Karpas-422 (cell line): ENCODE measurements around the gene ADCK1. TPM values are rescaled to one million over a fixed set of nuclear protein-coding genes. Genes with fewer than 3 reads are reported as not detected.

ENCODE experiments used
- DNase-seq: peaks from one replicate; pipeline ENCODE4 v3.0.0-alpha.2; 2015
- H2AFZ ChIP-seq: fragments of 200-600 bp; sonication (generic); 2 replicates; pipeline ENCODE4 v1.6.1; 2014; ENCODE audit warnings: antibody characterized with exemption, low read length, mixed read lengths
- H3K27ac ChIP-seq: fragments of 200-600 bp; sonication (generic); 2 replicates; pipeline ENCODE4 v1.5.1; 2014; ENCODE audit warnings: mild to moderate bottlenecking, low read length, moderate library complexity
- H3K27me3 ChIP-seq: fragments of 200-600 bp; sonication (generic); 2 replicates; pipeline ENCODE4 v1.6.1; 2014; ENCODE audit warnings: low read length, mixed read lengths
- H3K36me3 ChIP-seq: fragments of 200-600 bp; sonication (generic); 2 replicates; pipeline ENCODE4 v1.6.1; 2014; ENCODE audit warnings: low read length, mixed read lengths; ENCODE audit not compliant: insufficient read depth
- H3K4me1 ChIP-seq: fragments of 200-600 bp; sonication (generic); 2 replicates; pipeline ENCODE4 v1.6.1; 2014; ENCODE audit warnings: mild to moderate bottlenecking, low read length, mixed read lengths
- H3K4me2 ChIP-seq: fragments of 200-600 bp; sonication (generic); 2 replicates; pipeline ENCODE4 v1.6.1; 2014; ENCODE audit warnings: low read length, low read depth, mild to moderate bottlenecking; ENCODE audit not compliant: poor library complexity, severe bottlenecking
- H3K4me3 ChIP-seq: fragments of 200-600 bp; sonication (generic); 2 replicates; pipeline ENCODE4 v1.5.1; 2014; ENCODE audit warnings: mild to moderate bottlenecking, antibody characterized with exemption, low read length, mixed read lengths
- H3K79me2 ChIP-seq: fragments of 200-600 bp; sonication (generic); 2 replicates; pipeline ENCODE4 v1.6.1; 2014; ENCODE audit warnings: mild to moderate bottlenecking, low read length, mixed read lengths
- H3K9ac ChIP-seq: fragments of 200-600 bp; sonication (generic); 2 replicates; pipeline ENCODE4 v1.6.0; 2014; ENCODE audit warnings: low read length
- H3K9me2 ChIP-seq: fragments of 200-600 bp; sonication (generic), shearing (Covaris generic); replicated peaks from 2 replicates; pipeline ENCODE4 v1.6.0; 2014; ENCODE audit warnings: mild to moderate bottlenecking, low read length, moderate library complexity; ENCODE audit not compliant: insufficient read depth
- H3K9me3 ChIP-seq: fragments of 300-700, 200-600 bp; sonication (generic); 2 replicates; pipeline ENCODE4 v1.6.1; 2014; ENCODE audit warnings: low read length, mixed read lengths
- H4K20me1 ChIP-seq: fragments of 200-600 bp; sonication (generic); 2 replicates; pipeline ENCODE4 v1.6.1; 2014; ENCODE audit warnings: mild to moderate bottlenecking, antibody characterized with exemption, low read length, low read depth; ENCODE audit not compliant: insufficient read depth
- total RNA-seq: library from RNA; depleted of rRNA; stranded (reverse); fragments of >200 nt; shearing (Covaris generic); gene quantifications from 2 replicates; pipeline ENCODE4 v1.2.3, GENCODE V29; 2014; ENCODE audit warnings: low replicate concordance

The ADCK1 gene
- total RNA-seq, 1 experiment from 2014 or later, result 9.7 TPM

GRCh38 chr14:77923131-77923936, 123.4 kb downstream of the ADCK1 start:
- Histone ChIP-seq H3K9ac (no peak overlapping the region), H3K27me3 (no peaks in the 10 kb centered on the region), H3K9me2 (no peaks in the 10 kb centered on the region), H3K4me3 (no peak overlapping the region), H3K4me1 (no peaks in the 10 kb centered on the region), H3K4me2 (no peak overlapping the region), H3K79me2 (no peaks in the 10 kb centered on the region), H2AFZ (no peak overlapping the region), H3K27ac (no peak overlapping the region), H3K36me3 (no peaks in the 10 kb centered on the region), H4K20me1 (no peaks in the 10 kb centered on the region), H3K9me3 (no peaks in the 10 kb centered on the region)
- no peak for DNase-seq

GRCh38 chr14:77924141-77924948, 124.4 kb downstream of the ADCK1 start:
- Histone ChIP-seq H3K27ac (no peak overlapping the region), H3K9me3 (no peaks in the 10 kb centered on the region), H3K4me1 (no peaks in the 10 kb centered on the region), H3K4me3 (no peak overlapping the region), H3K79me2 (no peaks in the 10 kb centered on the region), H3K9ac (no peak overlapping the region), H3K4me2 (no peak overlapping the region), H3K9me2 (no peaks in the 10 kb centered on the region), H3K36me3 (no peaks in the 10 kb centered on the region), H3K27me3 (no peaks in the 10 kb centered on the region), H2AFZ (no peak overlapping the region), H4K20me1 (no peaks in the 10 kb centered on the region)
- DNase-seq, result no peak

- no peak overlapping the region for H3K4me2 ChIP-seq
- H3K79me2 ChIP-seq, result no peaks in the 10 kb centered on the region
Observed at GRCh38 chr14:77926942-77927341, 127.0 kb downstream of the ADCK1 start.

GRCh38 chr14:77931441-77931840, 131.5 kb downstream of the ADCK1 start:
- Histone ChIP-seq H3K9me3 (peaks cover 11% of the 10 kb centered on the region; the same call in 1 of the 2 replicates), H3K36me3 (no peaks in the 10 kb centered on the region)

More at GRCh38 chr14:77926942-77927341, 127.0 kb downstream of the ADCK1 start:
- Histone ChIP-seq H3K27ac (no peak overlapping the region), H3K9me2 (no peaks in the 10 kb centered on the region), H3K4me3 (no peak overlapping the region), H3K36me3 (no peaks in the 10 kb centered on the region), H4K20me1 (no peaks in the 10 kb centered on the region; the same call in 1 of the 2 replicates), H3K9ac (no peak overlapping the region), H3K4me1 (no peaks in the 10 kb centered on the region), H3K27me3 (no peaks in the 10 kb centered on the region), H3K9me3 (no peaks in the 10 kb centered on the region), H2AFZ (no peak overlapping the region)
- DNase-seq, result no peak

DNA sequence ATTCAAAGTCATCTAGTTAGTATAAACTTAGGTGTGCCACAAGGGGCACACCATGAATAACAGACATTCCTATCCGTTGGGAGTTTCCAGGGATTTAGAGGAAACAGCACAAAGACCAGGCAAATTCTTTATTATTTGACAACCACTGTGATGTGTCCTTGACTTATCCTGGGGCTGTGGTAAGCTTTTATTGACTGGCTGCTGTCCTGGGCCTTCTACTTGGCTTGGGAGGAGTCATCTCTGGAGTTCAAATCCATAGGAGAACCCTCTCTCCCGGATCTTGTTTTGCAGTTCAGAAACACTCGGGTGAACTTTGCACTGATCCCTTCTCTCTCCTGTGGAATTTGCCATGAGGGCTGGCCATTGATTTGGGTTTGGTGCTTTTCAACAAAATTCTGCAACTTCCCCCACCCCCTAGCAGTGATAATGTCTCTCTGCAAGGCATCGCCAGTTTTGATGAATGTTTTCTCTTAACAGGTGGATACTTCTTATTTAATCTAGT, 136.3 kb downstream of the ADCK1 start:
- DNase-seq, result no peak
- no peaks in the 10 kb centered on the region for H3K27me3 ChIP-seq
- peaks cover 11% of the 10 kb centered on the region; the same call in 1 of the 2 replicates for H3K9me3 ChIP-seq
- H3K36me3 ChIP-seq, result no peaks in the 10 kb centered on the region
- H3K4me1 ChIP-seq, result no peaks in the 10 kb centered on the region
- no peak overlapping the region for H3K9ac ChIP-seq
- no peak overlapping the region for H3K4me3 ChIP-seq
- H3K27ac ChIP-seq, result no peak overlapping the region
- H2AFZ ChIP-seq, result no peak overlapping the region
- H4K20me1 ChIP-seq, result no peaks in the 10 kb centered on the region
- H3K9me2 ChIP-seq, result no peaks in the 10 kb centered on the region
- no peak overlapping the region for H3K4me2 ChIP-seq
- H3K79me2 ChIP-seq, result no peaks in the 10 kb centered on the region

More at GRCh38 chr14:77931441-77931840, 131.5 kb downstream of the ADCK1 start:
- Histone ChIP-seq H3K4me1 (no peaks in the 10 kb centered on the region), H3K4me3 (no peak overlapping the region), H4K20me1 (no peaks in the 10 kb centered on the region; the same call in 1 of the 2 replicates), H3K9me2 (no peaks in the 10 kb centered on the region), H3K4me2 (no peak overlapping the region), H2AFZ (no peak overlapping the region), H3K27ac (no peak overlapping the region), H3K79me2 (no peaks in the 10 kb centered on the region), H3K9ac (no peak overlapping the region), H3K27me3 (no peaks in the 10 kb centered on the region)
- DNase-seq, result no peak

DNA sequence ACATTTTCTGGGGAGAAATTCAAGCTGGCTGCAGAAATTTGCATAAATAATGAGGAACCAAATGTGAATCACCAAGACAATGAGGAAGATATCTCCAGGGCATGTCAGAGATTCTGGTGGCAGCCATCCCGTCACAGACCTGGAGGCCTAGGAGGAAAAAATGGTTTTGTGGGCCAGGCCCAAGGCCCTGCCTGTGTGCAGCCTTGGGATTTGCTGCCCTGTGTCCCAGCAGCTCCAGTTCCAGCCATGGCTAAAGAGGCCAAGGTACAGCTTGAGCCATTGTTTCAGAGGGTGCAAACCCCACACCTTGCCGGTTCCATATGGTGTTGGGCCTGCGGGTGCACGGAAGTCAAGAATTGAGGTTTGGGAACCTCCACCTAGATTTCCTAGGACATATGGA, 147.5 kb downstream of the ADCK1 start:
- no peak for DNase-seq
- H3K27me3 ChIP-seq, result no peaks in the 10 kb centered on the region
- H3K4me2 ChIP-seq, result no peak overlapping the region
- H3K9me3 ChIP-seq, result no peaks in the 10 kb centered on the region
- no peak overlapping the region for H3K4me3 ChIP-seq
- H3K79me2 ChIP-seq, result no peaks in the 10 kb centered on the region
- H4K20me1 ChIP-seq, result no peaks in the 10 kb centered on the region
- H3K4me1 ChIP-seq, result no peaks in the 10 kb centered on the region
- no peak overlapping the region for H2AFZ ChIP-seq
- no peak overlapping the region for H3K9ac ChIP-seq
- no peaks in the 10 kb centered on the region for H3K9me2 ChIP-seq
- no peak overlapping the region for H3K27ac ChIP-seq
- no peaks in the 10 kb centered on the region for H3K36me3 ChIP-seq

DNA sequence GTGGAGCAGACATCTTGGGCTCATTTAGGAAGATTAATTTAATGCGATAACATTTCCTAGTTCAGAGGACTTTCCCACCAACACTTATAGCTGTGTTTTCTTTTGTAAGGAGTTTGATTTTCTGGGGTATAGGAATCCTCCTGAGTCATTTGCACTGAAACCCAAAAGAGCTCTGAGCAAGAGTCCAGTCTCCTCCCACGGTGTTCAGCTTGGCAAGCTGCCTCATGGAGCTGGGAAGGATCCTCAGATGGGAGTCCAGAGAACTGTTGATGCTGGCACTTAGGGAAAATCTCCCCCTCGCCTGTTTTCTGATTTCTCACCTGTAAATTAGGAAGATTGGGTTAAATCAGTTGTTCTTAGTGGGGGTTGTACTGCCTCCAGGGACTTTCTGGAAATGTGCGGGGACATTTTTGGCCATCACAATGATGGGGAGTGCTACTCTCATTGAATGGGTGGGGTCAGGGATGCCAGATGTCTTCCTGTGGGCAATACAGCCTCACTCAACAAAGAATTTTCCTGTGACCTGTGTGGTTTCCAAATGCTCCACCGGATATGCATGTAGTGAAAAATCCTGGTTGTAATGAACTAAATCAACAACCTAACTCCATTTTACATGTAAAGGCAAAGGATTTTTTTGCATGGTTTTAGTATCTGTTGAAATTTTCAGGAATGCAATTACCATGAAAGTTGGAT, 150.6 kb downstream of the ADCK1 start:
- Histone ChIP-seq H3K4me3 (no peak overlapping the region), H3K4me1 (no peaks in the 10 kb centered on the region), H3K27me3 (no peaks in the 10 kb centered on the region), H3K27ac (no peak overlapping the region), H4K20me1 (no peaks in the 10 kb centered on the region), H3K9me3 (no peaks in the 10 kb centered on the region), H2AFZ (no peak overlapping the region), H3K36me3 (no peaks in the 10 kb centered on the region), H3K9me2 (no peaks in the 10 kb centered on the region), H3K9ac (no peak overlapping the region), H3K79me2 (no peaks in the 10 kb centered on the region), H3K4me2 (no peak overlapping the region)
- no peak for DNase-seq
